HG03135 (cell line): ENCODE measurements around the gene SOHLH1.

Experiments
- ATAC-seq: cut with Tn5 transposase; IDR thresholded peaks from one replicate; pipeline ENCODE4 v1.9.1; 2021; ENCODE audit warnings: mild to moderate bottlenecking, moderate library complexity; ENCODE audit not compliant: unreplicated experiment

The SOHLH1 gene

GRCh38 chr9:135705376-135705775, 6.1 kb upstream of the SOHLH1 start:
- no peak for ATAC-seq

- ATAC-seq = no peak
Observed at GRCh38 chr9:135704483-135704882, 5.2 kb upstream of the SOHLH1 start.

- no peak for ATAC-seq
Observed at GRCh38 chr9:135703726-135704125, 4.4 kb upstream of the SOHLH1 start.

- ATAC-seq = no peak
Observed at GRCh38 chr9:135701959-135702721, 2.9 kb upstream of the SOHLH1 start, which contains the start of gene KCNT1. Gene KCNT1 (plus strand): TSS chr9:135702185. CDS start chr9:135702259, 74 bp downstream.

GRCh38 chr9:135701067-135701958, 2.0 kb upstream of the SOHLH1 start:
- no peak for ATAC-seq

- no peak for ATAC-seq
Observed at GRCh38 chr9:135700525-135700924, 1.2 kb upstream of the SOHLH1 start.

GRCh38 chr9:135698767-135699166, 514 bp downstream of the SOHLH1 start:
- ATAC-seq = no peak

GRCh38 chr9:135698236-135698635, 1.0 kb downstream of the SOHLH1 start:
- ATAC-seq = no peak

- ATAC-seq = no peak
Observed at GRCh38 chr9:135697226-135697625, 2.1 kb downstream of the SOHLH1 start.

- no peak for ATAC-seq
Observed at GRCh38 chr9:135696446-135696845, 2.8 kb downstream of the SOHLH1 start.

- no peak for ATAC-seq
Observed at GRCh38 chr9:135695642-135696041, 3.6 kb downstream of the SOHLH1 start.

- ATAC-seq = no peak
Observed at GRCh38 chr9:135695036-135695435, 4.2 kb downstream of the SOHLH1 start.

- ATAC-seq = no peak
Observed at GRCh38 chr9:135694414-135694813, 4.9 kb downstream of the SOHLH1 start.

- ATAC-seq = no peak
Observed at GRCh38 chr9:135693771-135694170, 5.5 kb downstream of the SOHLH1 start.

- no peak for ATAC-seq
Observed at GRCh38 chr9:135693265-135693664, 6.0 kb downstream of the SOHLH1 start.

GRCh38 chr9:135692410-135692809, 6.9 kb downstream of the SOHLH1 start:
- no peak for ATAC-seq

GRCh38 chr9:135690836-135691570, 8.3 kb downstream of the SOHLH1 start:
- ATAC-seq = no peak

GRCh38 chr9:135689011-135689410, 10.3 kb downstream of the SOHLH1 start:
- ATAC-seq = no peak

- no peak for ATAC-seq
Observed at GRCh38 chr9:135687216-135687615, 12.1 kb downstream of the SOHLH1 start.

- no peak for ATAC-seq
Observed at GRCh38 chr9:135684691-135685090, 14.6 kb downstream of the SOHLH1 start.

GRCh38 chr9:135683401-135684034, 15.8 kb downstream of the SOHLH1 start:
- no peak for ATAC-seq
